CD8-positive, alpha-beta memory T cell (primary cell): ENCODE results near the gene NFATC3. TPM values are rescaled to one million over a fixed set of nuclear protein-coding genes. Genes with fewer than 3 reads are reported as not detected.
"Not testable (repeated sequence)": the region's sequence is repeated elsewhere in the genome, so short reads cannot be mapped to it uniquely, and the experiment has no call there.

Experiments
- CTCF ChIA-PET: fragments of 350-600 bp; sonication (Branson Sonifier 250); formaldehyde crosslinking; loops from one replicate; lab custom pipeline; 2021; ENCODE audit warnings: antibody characterized with exemption; lab: Charles Lee
- POLR2A ChIA-PET: fragments of 350-600 bp; sonication (Branson Sonifier 250); formaldehyde crosslinking; loops from one replicate; lab custom pipeline; 2021; ENCODE audit warnings: antibody characterized with exemption; lab: Charles Lee
- DNase-seq, 5 donors: peaks; one replicate each; pipeline versions ENCODE4 v3.0.0 to v3.0.0-alpha.2; 2020 to 2022; ENCODE audit warnings: mixed read lengths in 1 of 5
- H3K27ac ChIP-seq: one replicate; pipeline ENCODE4 v1.7.0; 2013; ENCODE audit warnings: low read depth, mild to moderate bottlenecking, low read length, moderate library complexity
- H3K27me3 ChIP-seq: 2 replicates; pipeline ENCODE4 v1.7.0; 2013; ENCODE audit warnings: low read length, mild to moderate bottlenecking; ENCODE audit not compliant: insufficient read depth, poor library complexity, severe bottlenecking
- H3K36me3 ChIP-seq: 2 replicates; pipeline ENCODE4 v1.7.0; 2013; ENCODE audit warnings: mild to moderate bottlenecking, low read length, moderate library complexity; ENCODE audit not compliant: insufficient read depth
- H3K4me1 ChIP-seq: 2 replicates; pipeline ENCODE4 v1.7.0; 2013; ENCODE audit warnings: mild to moderate bottlenecking, low read length, moderate library complexity; ENCODE audit not compliant: insufficient read depth
- H3K4me3 ChIP-seq: 2 replicates; pipeline ENCODE4 v1.7.0; 2013; ENCODE audit warnings: mild to moderate bottlenecking, low read length
- H3K9me3 ChIP-seq: 2 replicates; pipeline ENCODE4 v1.7.0; 2013; ENCODE audit warnings: mild to moderate bottlenecking, low read length
- H3K27ac Mint-ChIP-seq, 8 donors: one replicate each; pipeline ENCODE4 v1.8.0; 2020 to 2021; ENCODE audit warnings: mixed read lengths in 8 of 8, mild to moderate bottlenecking in 6 of 8, inconsistent platforms in 3 of 8, moderate library complexity in 3 of 8
- H3K27me3 Mint-ChIP-seq, 2 donors: one replicate each; pipeline ENCODE4 v1.8.0; 2020 to 2021; ENCODE audit warnings: mixed read lengths in 2 of 2, mild to moderate bottlenecking in 1 of 2, moderate library complexity in 1 of 2
- H3K36me3 Mint-ChIP-seq, 3 donors: one replicate each; pipeline ENCODE4 v1.8.0; 2020 to 2021; ENCODE audit warnings: mixed read lengths in 3 of 3, inconsistent platforms in 1 of 3, mild to moderate bottlenecking in 1 of 3
- H3K4me1 Mint-ChIP-seq, 3 donors: one replicate each; pipeline ENCODE4 v1.8.0; 2020 to 2021; ENCODE audit warnings: mixed read lengths in 3 of 3, inconsistent platforms in 1 of 3, mild to moderate bottlenecking in 1 of 3
- H3K4me3 Mint-ChIP-seq, 7 donors: one replicate each; pipeline ENCODE4 v1.8.0; 2020 to 2021; ENCODE audit warnings: mixed read lengths in 7 of 7, mild to moderate bottlenecking in 6 of 7, moderate library complexity in 4 of 7, inconsistent platforms in 2 of 7
- H3K9me3 Mint-ChIP-seq, 5 donors: one replicate each; pipeline ENCODE4 v1.8.0; 2020 to 2022; ENCODE audit warnings: mixed read lengths in 5 of 5, mild to moderate bottlenecking in 3 of 5, moderate library complexity in 2 of 5, inconsistent platforms in 1 of 5
- polyA plus RNA-seq: library from polyadenylated mRNA; unstranded; fragments of 300-500 nt; fragmentation: Illumina TruSeq; gene quantifications from one replicate; pipeline ENCODE4 v1.2.3, GENCODE V29; 2021
- total RNA-seq, 2 experiments: library from RNA; stranded (reverse); gene quantifications; one replicate each; pipeline ENCODE4 v1.2.3, GENCODE V29; 2021

Gene NFATC3
- total and polyA plus RNA-seq, 3 experiments from 2014 or later: 91.1 to 120 (median 95.9) TPM

GRCh38 chr16:68136515-68136914 is 51.3 kb downstream of the NFATC3 start:
- H3K27me3 ChIP-seq: no peaks in the 10 kb centered on the region
- H3K27me3 Mint-ChIP-seq: no peaks in the 10 kb centered on the region
- H3K4me1 Mint-ChIP-seq: peaks cover 41 to 58% (median 57%) of the 10 kb centered on the region in 3 donors
- peaks cover 13% of the 10 kb centered on the region for H3K4me1 ChIP-seq
- peak overlapping the region in 1 of 7 donors; percentile 33 for H3K4me3 Mint-ChIP-seq
- peak overlapping the region in 3 of 8 donors; percentile 48 to 57 (median 57) for H3K27ac Mint-ChIP-seq
- H3K4me3 ChIP-seq: no peak overlapping the region
- ChIA-PET POLR2A (no interaction called here), CTCF (interaction anchor here (1.3 to 1.4 kb wide), 2 partner anchors 43 to 96 kb away, joined by 3 read pairs; no protein-coding TSS in a partner anchor)
- H3K9me3 Mint-ChIP-seq: no peaks in the 10 kb centered on the region
- H3K36me3 Mint-ChIP-seq: peaks cover 0 to 58% (median 9%) of the 10 kb centered on the region in 3 donors
- DNase-seq: no peak
- H3K36me3 ChIP-seq: peaks cover 5% of the 10 kb centered on the region
- H3K27ac ChIP-seq: no peak overlapping the region
- H3K9me3 ChIP-seq: no peaks in the 10 kb centered on the region

- no peaks in the 10 kb centered on the region for H3K27me3 Mint-ChIP-seq
- CTCF ChIA-PET: interaction anchor here (1.2 kb wide), 1 partner anchor 15 kb away, joined by 3 read pairs; no protein-coding TSS in a partner anchor
These were observed 58.8 kb downstream of the NFATC3 start for GRCh38 chr16:68144008-68144407.

GRCh38 chr16:68146585-68146984 is 61.4 kb downstream of the NFATC3 start:
- Mint-ChIP-seq H3K9me3 (no peaks in the 10 kb centered on the region), H3K4me1 (peaks cover 53 to 75% (median 68%) of the 10 kb centered on the region in 3 donors), H3K27me3 (no peaks in the 10 kb centered on the region), H3K27ac (peak overlapping the region in 6 of 8 donors; percentile 13 to 78 (median 30)), H3K4me3 (peak overlapping the region in 2 of 7 donors; percentile 1 to 2), H3K36me3 (peaks cover 0 to 52% (median 9%) of the 10 kb centered on the region in 3 donors)
- Histone ChIP-seq H3K4me1 (peaks cover 23% of the 10 kb centered on the region), H3K36me3 (no peaks in the 10 kb centered on the region), H3K4me3 (no peak overlapping the region), H3K9me3 (no peaks in the 10 kb centered on the region), H3K27ac (no peak overlapping the region), H3K27me3 (no peaks in the 10 kb centered on the region)
- DNase-seq: no peak
- CTCF ChIA-PET: interaction anchor here (1.6 kb wide), 1 partner anchor 53 kb away, joined by 4 read pairs; no protein-coding TSS in a partner anchor
- POLR2A ChIA-PET: no interaction called here

More at GRCh38 chr16:68144008-68144407, 58.8 kb downstream of the NFATC3 start:
- POLR2A ChIA-PET: interaction anchor here (0.5 kb wide), 1 partner anchor 1282 kb away, joined by 11 read pairs; no protein-coding TSS in a partner anchor
- H3K9me3 ChIP-seq: no peaks in the 10 kb centered on the region
- no peaks in the 10 kb centered on the region for H3K36me3 ChIP-seq
- Mint-ChIP-seq H3K4me1 (peaks cover 58 to 75% (median 73%) of the 10 kb centered on the region in 3 donors), H3K36me3 (peaks cover 0 to 57% (median 12%) of the 10 kb centered on the region in 3 donors), H3K4me3 (no peak overlapping the region), H3K9me3 (no peaks in the 10 kb centered on the region), H3K27ac (peak overlapping the region in 4 of 8 donors; percentile 38 to 77 (median 47))
- DNase-seq: no peak
- no peaks in the 10 kb centered on the region for H3K27me3 ChIP-seq
- no peak overlapping the region for H3K4me3 ChIP-seq
- H3K27ac ChIP-seq: no peak overlapping the region
- H3K4me1 ChIP-seq: peaks cover 24% of the 10 kb centered on the region

GRCh38 chr16:68147444-68147843 is 62.3 kb downstream of the NFATC3 start:
- Histone ChIP-seq H3K4me3 (no peak overlapping the region), H3K36me3 (no peaks in the 10 kb centered on the region), H3K4me1 (peaks cover 18% of the 10 kb centered on the region), H3K9me3 (no peaks in the 10 kb centered on the region), H3K27me3 (no peaks in the 10 kb centered on the region), H3K27ac (no peak overlapping the region)
- peak overlapping the region in 2 of 8 donors; percentile 14 to 52 for H3K27ac Mint-ChIP-seq
- peaks cover 46 to 68% (median 61%) of the 10 kb centered on the region in 3 donors for H3K4me1 Mint-ChIP-seq
- no peaks in the 10 kb centered on the region for H3K27me3 Mint-ChIP-seq
- no peaks in the 10 kb centered on the region for H3K9me3 Mint-ChIP-seq
- ChIA-PET POLR2A (interaction anchor here (0.6 kb wide), 2 partner anchors 26 to 54 kb away, joined by 4 read pairs; no protein-coding TSS in a partner anchor), CTCF (interaction anchor here (1.6 kb wide), 1 partner anchor 54 kb away, joined by 4 read pairs; no protein-coding TSS in a partner anchor)
- H3K36me3 Mint-ChIP-seq: peaks cover 0 to 49% (median 7%) of the 10 kb centered on the region in 3 donors
- DNase-seq: no peak
- no peak overlapping the region for H3K4me3 Mint-ChIP-seq

- Histone ChIP-seq H3K9me3 (no peaks in the 10 kb centered on the region), H3K4me1 (peaks cover 14% of the 10 kb centered on the region), H3K27me3 (no peaks in the 10 kb centered on the region), H3K4me3 (no peak overlapping the region), H3K27ac (no peak overlapping the region), H3K36me3 (peaks cover under 1% of the 10 kb centered on the region)
- DNase-seq: no peak
- Mint-ChIP-seq H3K9me3 (no peaks in the 10 kb centered on the region), H3K4me1 (peaks cover 43 to 70% (median 54%) of the 10 kb centered on the region in 3 donors), H3K27ac (peak overlapping the region in 1 of 8 donors; percentile 36), H3K27me3 (no peaks in the 10 kb centered on the region), H3K36me3 (peaks cover 0 to 50% (median 7%) of the 10 kb centered on the region in 3 donors), H3K4me3 (no peak overlapping the region)
- ChIA-PET CTCF (no interaction called here), POLR2A (no interaction called here)
These were observed 64.4 kb downstream of the NFATC3 start for GRCh38 chr16:68149596-68149995.

GRCh38 chr16:68155425-68155824 is 70.3 kb downstream of the NFATC3 start:
- Mint-ChIP-seq H3K27me3 (no peaks in the 10 kb centered on the region), H3K4me1 (peaks cover 28 to 45% (median 34%) of the 10 kb centered on the region in 3 donors), H3K4me3 (no peak overlapping the region), H3K36me3 (peaks cover 3 to 67% (median 12%) of the 10 kb centered on the region in 3 donors), H3K27ac (peak overlapping the region in 7 of 8 donors; percentile 36 to 76 (median 49)), H3K9me3 (no peaks in the 10 kb centered on the region)
- Histone ChIP-seq H3K36me3 (peaks cover 17% of the 10 kb centered on the region), H3K27me3 (no peaks in the 10 kb centered on the region), H3K4me3 (no peak overlapping the region), H3K27ac (no peak overlapping the region), H3K4me1 (no peaks in the 10 kb centered on the region), H3K9me3 (no peaks in the 10 kb centered on the region)
- ChIA-PET CTCF (no interaction called here), POLR2A (no interaction called here)
- no peak for DNase-seq

GRCh38 chr16:68162413-68162812 is 77.2 kb downstream of the NFATC3 start:
- Mint-ChIP-seq H3K4me1 (peaks cover 0 to 8% (median 0%) of the 10 kb centered on the region in 3 donors), H3K4me3 (no peak overlapping the region), H3K27ac (peak overlapping the region in 3 of 8 donors; percentile 20 to 69 (median 43)), H3K36me3 (peaks cover 6 to 63% (median 17%) of the 10 kb centered on the region in 3 donors), H3K27me3 (no peaks in the 10 kb centered on the region), H3K9me3 (no peaks in the 10 kb centered on the region)
- Histone ChIP-seq H3K4me3 (no peak overlapping the region), H3K27ac (no peak overlapping the region), H3K36me3 (peaks cover 25% of the 10 kb centered on the region), H3K4me1 (no peaks in the 10 kb centered on the region), H3K27me3 (no peaks in the 10 kb centered on the region), H3K9me3 (no peaks in the 10 kb centered on the region)
- ChIA-PET CTCF (no interaction called here), POLR2A (no interaction called here)
- DNase-seq: no peak

GRCh38 chr16:68163275-68163674 is 78.1 kb downstream of the NFATC3 start:
- H3K9me3 ChIP-seq, H3K4me1 Mint-ChIP-seq, H3K27ac Mint-ChIP-seq, H3K27ac ChIP-seq, H3K4me1 ChIP-seq, H3K9me3 Mint-ChIP-seq, DNase-seq, H3K27me3 Mint-ChIP-seq, H3K4me3 ChIP-seq, CTCF ChIA-PET, H3K4me3 Mint-ChIP-seq, H3K27me3 ChIP-seq, POLR2A ChIA-PET: not testable (repeated sequence)
- peaks cover 25% of the 10 kb centered on the region for H3K36me3 ChIP-seq
- peaks cover 6 to 62% (median 13%) of the 10 kb centered on the region in 3 donors for H3K36me3 Mint-ChIP-seq
